Vagina (tissue), 2 donors: ENCODE data around the gene ENPP7. TPM values are rescaled to one million over a fixed set of nuclear protein-coding genes. Genes with fewer than 3 reads are reported as not detected.

Experiments
- DNase-seq, 2 donors: peaks; one replicate each; pipeline ENCODE4 v3.0.0-alpha.2; 2017; ENCODE audit errors: extremely low spot score in 2 of 2
- H3K27ac ChIP-seq: fragments of 200-600 bp; sonication (generic); one replicate; pipeline ENCODE4 v1.5.1; 2019
- H3K27me3 ChIP-seq: fragments of 200-600 bp; sonication (generic); one replicate; pipeline ENCODE4 v1.5.1; 2019
- H3K36me3 ChIP-seq, 2 donors: fragments of 200-600 bp; sonication (generic); one replicate each; pipeline ENCODE4 v1.5.1; 2017 to 2019
- H3K4me1 ChIP-seq: fragments of 200-600 bp; sonication (generic); one replicate; pipeline ENCODE4 v1.5.1; 2019
- H3K4me3 ChIP-seq, 2 donors: fragments of 200-600 bp; sonication (generic); 1 replicate in 1 of 2; 2 replicates in 1 of 2; pipeline ENCODE4 v1.5.1; 2016 to 2019
- H3K9me3 ChIP-seq: fragments of 200-600 bp; sonication (generic); one replicate; pipeline ENCODE4 v1.5.1; 2019
- CTCF ChIP-seq, 3 experiments: fragments of 450-650 bp in 2 of 3; fragments of 200-600 bp in 1 of 3; sonication (generic) in 1 of 3; IDR thresholded peaks; one replicate each; pipeline ENCODE4 v1.5.1; 2017 to 2019; ENCODE audit warnings: antibody characterized with exemption in 3 of 3, mild to moderate bottlenecking in 2 of 3, moderate library complexity in 2 of 3
- POLR2A ChIP-seq, 2 donors: fragments of 450-650 bp; IDR thresholded peaks; one replicate each; pipeline ENCODE4 v1.6.1; 2017; ENCODE audit warnings: antibody characterized with exemption in 2 of 2, mild to moderate bottlenecking in 2 of 2, moderate library complexity in 2 of 2
- POLR2AphosphoS5 ChIP-seq, 2 donors: sonication (generic); formaldehyde crosslinking; IDR thresholded peaks; one replicate each; pipeline ENCODE4 v1.9.0; 2017; ENCODE audit warnings: antibody characterized with exemption in 2 of 2, mild to moderate bottlenecking in 2 of 2, low read depth in 1 of 2; ENCODE audit not compliant: insufficient read depth in 1 of 2
- intact Hi-C: fragments of 100-400 bp; cut with DNase I; formaldehyde crosslinking; loops from one replicate; pipeline ENCODE4 v1.15.1; 2023
- total RNA-seq: library from RNA; depleted of rRNA; stranded (reverse); fragments of >200 nt; gene quantifications from one replicate; pipeline ENCODE4 v1.2.3, GENCODE V29; 2016

Gene ENPP7, protein sequence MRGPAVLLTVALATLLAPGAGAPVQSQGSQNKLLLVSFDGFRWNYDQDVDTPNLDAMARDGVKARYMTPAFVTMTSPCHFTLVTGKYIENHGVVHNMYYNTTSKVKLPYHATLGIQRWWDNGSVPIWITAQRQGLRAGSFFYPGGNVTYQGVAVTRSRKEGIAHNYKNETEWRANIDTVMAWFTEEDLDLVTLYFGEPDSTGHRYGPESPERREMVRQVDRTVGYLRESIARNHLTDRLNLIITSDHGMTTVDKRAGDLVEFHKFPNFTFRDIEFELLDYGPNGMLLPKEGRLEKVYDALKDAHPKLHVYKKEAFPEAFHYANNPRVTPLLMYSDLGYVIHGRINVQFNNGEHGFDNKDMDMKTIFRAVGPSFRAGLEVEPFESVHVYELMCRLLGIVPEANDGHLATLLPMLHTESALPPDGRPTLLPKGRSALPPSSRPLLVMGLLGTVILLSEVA
- not detected for total RNA-seq

DNA sequence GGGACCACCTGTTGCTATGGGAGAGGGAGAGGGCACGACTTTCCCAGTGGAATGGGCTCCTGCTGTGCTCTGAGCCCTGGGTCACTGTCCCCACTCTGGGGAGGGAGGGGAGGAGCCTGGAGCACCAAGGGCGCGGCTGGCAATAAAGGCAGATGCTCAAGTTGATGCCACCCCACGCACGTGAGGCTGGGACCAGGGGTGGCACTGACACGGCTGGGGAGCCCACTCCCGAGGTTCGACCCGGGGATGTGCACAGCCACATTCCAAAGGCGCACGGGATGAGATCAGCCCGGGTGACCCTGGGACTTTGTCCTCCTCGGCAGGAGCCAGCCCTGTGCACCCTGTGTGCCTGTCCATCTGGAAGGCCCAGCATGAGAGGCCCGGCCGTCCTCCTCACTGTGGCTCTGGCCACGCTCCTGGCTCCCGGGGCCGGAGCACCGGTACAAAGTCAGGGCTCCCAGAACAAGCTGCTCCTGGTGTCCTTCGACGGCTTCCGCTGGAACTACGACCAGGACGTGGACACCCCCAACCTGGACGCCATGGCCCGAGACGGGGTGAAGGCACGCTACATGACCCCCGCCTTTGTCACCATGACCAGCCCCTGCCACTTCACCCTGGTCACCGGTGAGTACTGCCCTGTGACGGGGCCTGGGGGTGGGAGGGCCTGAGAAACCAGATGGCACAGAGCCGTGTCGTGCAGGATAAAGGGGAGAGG is at the start of gene ENPP7:
Gene ENPP7, plus strand, starts transcription at position 175 of the 715 bp plus-strand sequence. Its CDS starts 197 bp downstream, at position 372.
- peaks cover 5% of the 10 kb centered on the region for H3K4me1 ChIP-seq
- intact Hi-C loops = no loop called here
- no peak within 1 kb of the TSS for H3K27ac ChIP-seq
- H3K27me3 ChIP-seq = no peaks in the 10 kb centered on the region
- no peak for DNase-seq
- H3K9me3 ChIP-seq = no peaks in the 10 kb centered on the region
- TF ChIP-seq CTCF (IDR thresholded peaks at IDR 0.05) (no peak), POLR2AphosphoS5 (IDR thresholded peaks at IDR 0.05; ENCODE audit: insufficient read depth in 1 of 2, low read depth in 1 of 2) (no peak), POLR2A (IDR thresholded peaks at IDR 0.05) (no peak)
- H3K4me3 ChIP-seq = no peak within 1 kb of the TSS
- H3K36me3 ChIP-seq = no peaks in the 10 kb centered on the region

DNA sequence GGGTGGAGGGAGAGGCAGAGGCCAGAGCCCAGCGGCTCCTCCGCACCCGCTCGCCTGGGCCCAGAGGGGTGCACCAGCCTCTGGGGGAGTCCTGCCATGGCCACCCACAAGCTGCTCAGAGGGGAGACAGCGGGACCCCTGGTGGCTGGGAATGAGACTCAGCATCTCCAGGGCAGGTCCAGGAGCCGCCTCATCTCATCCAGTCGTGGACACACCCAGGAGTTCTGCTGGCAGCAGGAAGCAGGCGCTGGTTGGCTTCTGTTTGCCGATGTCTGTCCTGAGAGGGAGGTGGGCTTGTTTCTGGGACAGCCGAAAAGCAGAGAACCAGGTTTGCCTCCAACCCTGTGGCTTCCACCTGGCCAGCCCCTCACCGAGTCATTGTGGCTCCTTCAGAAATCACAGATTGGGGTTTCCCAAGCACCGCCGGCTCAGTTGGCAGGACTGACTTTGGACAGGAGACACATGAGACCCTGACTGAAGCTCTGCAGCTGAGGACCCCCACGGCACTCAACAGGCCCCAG is 49.6 kb upstream of the ENPP7 start:
- Histone ChIP-seq H3K4me3 (no peak overlapping the region), H3K27ac (no peak overlapping the region), H3K27me3 (no peaks in the 10 kb centered on the region), H3K36me3 (no peaks in the 10 kb centered on the region), H3K4me1 (peaks cover 12% of the 10 kb centered on the region), H3K9me3 (no peaks in the 10 kb centered on the region)
- DNase-seq = no peak
- intact Hi-C loops = no loop called here
- TF ChIP-seq POLR2AphosphoS5 (IDR thresholded peaks at IDR 0.05; ENCODE audit: insufficient read depth in 1 of 2, low read depth in 1 of 2) (no peak), CTCF (IDR thresholded peaks at IDR 0.05) (no peak), POLR2A (IDR thresholded peaks at IDR 0.05) (no peak)

GRCh38 chr17:79681628-79682261 is 49.0 kb upstream of the ENPP7 start:
- TF ChIP-seq POLR2A (IDR thresholded peaks at IDR 0.05) (no peak), POLR2AphosphoS5 (IDR thresholded peaks at IDR 0.05; ENCODE audit: insufficient read depth in 1 of 2, low read depth in 1 of 2) (no peak), CTCF (IDR thresholded peaks at IDR 0.05) (no peak)
- Histone ChIP-seq H3K27ac (no peak overlapping the region), H3K4me1 (peaks cover 12% of the 10 kb centered on the region), H3K36me3 (no peaks in the 10 kb centered on the region), H3K27me3 (no peaks in the 10 kb centered on the region), H3K4me3 (no peak overlapping the region), H3K9me3 (no peaks in the 10 kb centered on the region)
- DNase-seq = no peak
- intact Hi-C loops = no loop called here

GRCh38 chr17:79683365-79683764 is 47.4 kb upstream of the ENPP7 start:
- H3K27me3 ChIP-seq = no peaks in the 10 kb centered on the region
- no peaks in the 10 kb centered on the region for H3K36me3 ChIP-seq
- DNase-seq = no peak
- no peak overlapping the region for H3K4me3 ChIP-seq
- H3K27ac ChIP-seq = peak overlapping the region; percentile 53
- TF ChIP-seq POLR2A (IDR thresholded peaks at IDR 0.05) = no peak
- no peak for TF ChIP-seq CTCF (IDR thresholded peaks at IDR 0.05)
- no peak for TF ChIP-seq POLR2AphosphoS5 (IDR thresholded peaks at IDR 0.05; ENCODE audit: insufficient read depth in 1 of 2, low read depth in 1 of 2)
- intact Hi-C loops = no loop called here
- peaks cover 12% of the 10 kb centered on the region for H3K4me1 ChIP-seq
- no peaks in the 10 kb centered on the region for H3K9me3 ChIP-seq
